NCI-H82 (cell line): ENCODE results near the gene KCTD21.
A peak's percentile ranks its signal among the peaks of the same experiment; 100 is the strongest.

Experiments
- DNase-seq: peaks from one replicate; lab custom pipeline; 2025; lab: John Stamatoyannopoulos, UW

KCTD21 gene

DNA sequence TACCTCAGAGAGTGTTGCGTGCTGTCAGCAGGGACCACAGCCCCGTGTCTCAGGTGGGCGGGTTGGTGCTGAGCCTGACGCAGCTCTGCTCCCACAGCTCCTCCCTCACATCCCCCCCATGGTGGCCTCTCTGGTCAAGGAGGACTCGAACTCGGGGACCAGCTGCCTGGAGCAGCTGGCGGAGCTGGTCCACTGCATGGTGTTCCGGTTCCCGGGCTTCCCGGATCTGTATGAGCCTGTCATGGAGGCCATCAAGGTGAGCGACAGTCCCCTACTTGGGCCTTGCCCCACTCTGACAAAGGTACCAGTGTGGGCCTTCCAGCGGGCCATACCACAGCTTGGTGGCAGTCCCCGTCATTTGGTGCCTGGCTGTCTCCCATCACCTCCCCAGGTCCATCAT is 12.1 kb upstream of the KCTD21 start:
- DNase-seq: no peak

DNA sequence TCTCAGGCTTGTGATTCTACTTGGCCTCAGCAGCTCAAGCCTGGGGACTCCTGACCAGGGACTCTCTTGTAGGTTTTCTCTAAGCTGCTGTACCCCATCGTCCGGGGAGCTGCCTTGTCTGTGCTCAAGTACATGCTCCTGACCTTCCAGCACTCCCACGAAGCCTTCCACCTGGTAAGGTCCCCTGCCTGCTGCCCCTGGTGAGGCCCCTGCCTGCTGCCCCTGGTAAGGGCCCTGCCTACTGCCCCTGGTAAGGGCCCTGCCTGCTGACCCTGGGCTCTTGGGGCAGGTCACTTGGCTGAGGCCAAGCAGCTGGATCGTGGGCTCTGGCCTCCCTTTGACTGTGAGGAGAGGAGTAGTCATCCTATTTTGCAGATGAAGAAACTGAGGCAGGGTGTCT is 11.6 kb upstream of the KCTD21 start:
- no peak for DNase-seq

DNA sequence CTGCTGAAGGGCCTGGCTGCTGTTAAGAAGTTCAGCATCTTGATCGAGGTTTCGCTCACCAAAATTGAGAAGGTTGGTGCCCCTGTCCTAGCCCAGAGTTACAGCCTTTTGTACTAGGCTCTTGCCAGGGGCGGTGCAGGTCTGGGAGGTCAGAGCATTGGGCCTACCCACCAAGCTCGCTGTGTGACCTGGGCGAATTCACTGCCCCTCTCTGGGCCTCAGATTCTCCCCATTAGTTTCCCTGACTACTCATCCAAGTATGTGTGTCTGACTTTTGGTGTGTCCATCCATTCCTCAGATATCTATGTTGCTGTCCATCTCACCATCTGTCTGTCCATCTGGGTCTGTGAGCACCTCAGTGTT is 11.2 kb upstream of the KCTD21 start:
- DNase-seq: no peak

DNA sequence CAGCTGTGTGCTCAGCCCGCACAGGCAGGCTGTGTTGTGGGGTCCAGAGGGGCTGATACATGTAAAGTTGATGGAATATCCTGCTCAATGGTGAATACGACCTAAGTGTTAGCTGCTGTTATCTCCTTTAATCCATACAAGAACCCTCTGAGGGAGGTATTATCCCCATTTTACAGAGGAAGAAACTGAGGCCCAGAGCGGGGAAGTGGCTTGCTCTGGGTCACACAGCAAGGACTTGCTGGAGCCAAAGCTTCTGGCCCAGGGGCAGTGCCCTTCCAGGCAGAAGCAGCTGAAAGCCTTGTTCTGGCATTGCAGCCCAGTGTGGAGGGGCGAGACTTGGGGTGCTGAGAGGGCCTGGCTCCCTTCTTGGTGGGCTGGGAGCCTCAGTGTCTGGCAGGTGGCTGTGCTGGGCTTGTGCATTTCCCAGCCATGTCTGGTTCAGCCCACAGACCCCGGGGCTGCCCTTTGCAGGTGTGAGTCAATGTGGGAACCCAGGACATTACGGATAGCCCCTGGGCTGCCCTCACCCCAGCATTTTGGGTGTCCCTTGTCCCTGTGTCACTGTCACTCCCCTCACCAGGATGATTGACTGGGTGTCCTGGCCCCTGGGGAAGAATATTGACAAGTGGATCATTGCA is 10.7 kb upstream of the KCTD21 start:
- DNase-seq: no peak

DNA sequence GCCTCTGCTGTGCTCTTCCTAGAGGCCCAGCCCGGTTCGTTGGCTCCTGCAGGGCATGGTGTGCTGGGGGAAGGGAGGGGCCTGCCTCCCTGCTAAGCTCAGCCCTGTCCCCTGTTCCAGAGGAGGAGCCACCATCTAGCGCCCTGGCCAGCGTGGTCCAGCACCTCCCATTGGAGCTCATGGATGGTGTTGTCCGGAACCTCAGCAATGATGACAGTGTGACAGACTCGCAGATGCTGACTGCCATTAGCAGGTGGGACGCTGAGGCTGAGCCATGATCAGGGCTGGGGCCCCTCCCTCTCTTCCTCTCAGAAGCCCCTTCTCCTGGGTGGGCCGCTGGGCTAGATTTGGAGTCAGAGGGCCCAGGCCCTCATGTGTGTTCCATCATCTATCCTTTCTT is 9.4 kb upstream of the KCTD21 start:
- no peak for DNase-seq

DNA sequence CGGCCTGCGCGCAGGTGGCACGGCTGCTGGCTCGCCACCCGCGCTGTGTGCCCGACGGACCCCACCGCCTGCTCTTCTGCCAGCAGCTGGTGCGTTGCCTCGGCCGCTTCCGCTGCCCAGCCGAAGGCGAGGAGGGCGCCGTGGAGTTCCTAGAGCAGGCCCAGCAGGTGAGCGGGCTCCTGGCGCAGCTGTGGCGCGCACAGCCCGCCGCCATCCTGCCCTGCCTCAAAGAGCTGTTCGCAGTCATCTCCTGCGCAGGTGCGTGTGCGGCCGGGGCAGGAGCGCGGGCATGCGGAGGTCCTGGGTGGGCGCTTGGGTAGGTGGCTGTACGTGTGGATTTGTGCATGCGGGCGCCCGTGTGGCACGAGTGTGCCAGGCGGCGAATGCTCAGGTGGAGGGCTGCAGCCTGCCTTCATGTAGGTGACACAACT is 8.2 kb upstream of the KCTD21 start:
- no peak for DNase-seq

DNA sequence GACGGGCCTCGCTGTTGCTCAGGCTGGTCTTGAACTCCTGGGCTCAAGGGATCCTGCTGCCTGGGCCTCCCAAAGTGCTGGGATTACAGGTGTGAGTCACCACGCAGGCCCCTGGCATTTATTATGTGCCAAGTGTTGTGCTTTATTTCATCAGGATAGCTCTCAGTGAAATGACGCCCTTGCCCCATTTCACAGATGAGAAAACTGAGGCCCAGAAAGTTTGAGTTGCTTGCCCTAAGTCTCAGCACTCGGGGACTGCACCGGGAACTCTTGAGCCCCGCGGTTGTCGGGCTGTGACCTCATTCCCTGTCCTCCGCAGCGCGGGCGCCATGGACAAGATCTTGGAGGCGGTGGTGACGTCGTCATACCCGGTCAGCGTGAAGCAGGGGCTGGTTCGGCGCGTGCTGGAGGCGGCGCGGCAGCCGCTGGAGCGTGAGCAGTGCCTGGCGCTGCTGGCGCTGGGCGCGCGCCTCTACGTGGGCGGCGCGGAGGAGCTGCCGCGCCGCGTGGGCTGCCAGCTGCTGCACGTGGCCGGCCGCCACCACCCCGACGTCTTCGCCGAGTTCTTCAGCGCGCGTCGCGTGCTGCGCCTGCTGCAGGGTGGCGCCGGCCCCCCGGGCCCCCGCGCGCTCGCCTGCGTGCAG is 7.6 kb upstream of the KCTD21 start:
- no peak for DNase-seq

DNA sequence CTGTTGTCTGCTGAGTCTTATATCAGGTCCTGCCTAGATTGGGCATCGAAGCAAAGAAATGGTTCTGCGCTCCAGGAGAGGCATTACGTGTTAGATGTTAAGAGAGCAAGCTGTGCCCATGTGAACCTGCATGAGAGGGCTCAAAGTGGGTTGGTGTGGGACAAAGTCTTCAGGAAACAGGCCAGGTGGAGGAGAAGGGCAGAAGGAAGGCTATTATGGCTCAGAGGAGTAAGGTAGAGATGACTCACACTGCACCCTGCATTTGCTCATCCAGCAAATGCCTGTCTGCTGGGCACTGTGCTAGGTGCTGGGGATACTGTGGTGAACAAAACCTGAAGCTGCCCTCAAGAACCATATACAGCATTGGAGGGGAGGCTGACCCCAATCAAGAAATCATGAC is 6.1 kb upstream of the KCTD21 start:
- DNase-seq: no peak

DNA sequence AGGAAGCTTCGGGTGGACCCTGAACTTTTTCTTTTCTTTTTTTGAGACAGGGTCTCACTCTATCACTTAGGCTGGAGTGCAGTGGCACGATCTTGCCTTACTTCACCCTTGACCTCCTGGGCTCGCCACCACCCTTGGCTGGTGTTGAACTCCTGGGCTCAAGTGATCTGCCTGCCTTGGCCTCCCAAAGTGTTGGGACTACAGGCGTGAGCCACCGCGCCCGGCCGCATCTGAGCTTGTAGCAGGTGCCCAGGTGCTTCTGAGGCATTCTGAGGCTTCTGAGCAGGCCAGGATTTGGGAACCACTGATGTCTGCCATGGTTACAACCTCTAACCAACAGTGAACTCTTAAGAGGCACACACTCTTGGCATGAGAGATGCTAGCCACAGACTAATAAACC is 5.4 kb upstream of the KCTD21 start:
- DNase-seq: no peak

DNA sequence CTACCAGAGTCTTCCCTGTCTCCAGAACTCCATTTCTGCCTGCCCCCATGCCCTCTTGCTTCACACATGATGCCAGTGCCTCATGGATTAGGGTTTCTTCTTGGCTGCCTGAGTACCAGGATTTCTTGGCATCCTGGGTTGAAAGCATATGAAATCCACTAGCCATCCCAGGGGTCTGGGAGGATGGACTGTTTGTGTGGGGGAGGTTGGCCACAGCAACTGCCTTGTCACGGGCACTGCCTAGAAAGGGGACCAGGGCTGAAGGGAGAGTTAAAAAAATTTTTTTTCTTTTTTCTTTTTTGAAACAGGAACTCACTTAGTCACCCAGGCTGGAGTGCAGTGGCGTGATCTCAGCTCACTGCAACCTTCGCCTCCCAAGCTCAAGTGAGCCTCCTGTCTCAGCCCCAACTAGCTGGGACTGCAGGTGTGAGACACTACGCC is 4.5 kb upstream of the KCTD21 start:
- no peak for DNase-seq

DNA sequence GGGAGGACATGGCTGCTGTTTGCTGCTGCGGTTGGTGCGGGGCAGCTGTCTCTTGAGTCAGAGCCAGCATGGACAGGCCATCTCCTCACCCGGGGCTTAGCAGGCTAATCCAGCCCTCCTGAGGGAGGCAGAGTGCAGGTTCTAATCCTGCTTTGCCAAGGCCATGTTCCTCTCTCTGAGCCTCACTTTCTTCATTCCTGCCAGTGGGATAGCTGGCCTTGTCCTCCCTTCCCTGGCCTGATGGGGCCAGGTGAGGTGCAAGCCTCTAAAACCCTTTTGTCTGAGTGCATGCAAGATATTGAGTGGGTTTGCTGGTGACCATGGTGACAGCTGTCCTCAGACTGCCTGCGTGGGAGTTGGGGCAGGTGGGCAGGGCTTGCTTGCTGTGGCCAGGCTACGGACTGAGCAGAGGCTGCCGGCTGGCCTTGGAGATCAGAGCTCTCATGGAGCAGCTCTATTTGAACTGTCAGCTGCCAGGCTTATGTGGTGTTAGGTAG is 3.8 kb upstream of the KCTD21 start:
- peak; percentile 54 for DNase-seq

DNA sequence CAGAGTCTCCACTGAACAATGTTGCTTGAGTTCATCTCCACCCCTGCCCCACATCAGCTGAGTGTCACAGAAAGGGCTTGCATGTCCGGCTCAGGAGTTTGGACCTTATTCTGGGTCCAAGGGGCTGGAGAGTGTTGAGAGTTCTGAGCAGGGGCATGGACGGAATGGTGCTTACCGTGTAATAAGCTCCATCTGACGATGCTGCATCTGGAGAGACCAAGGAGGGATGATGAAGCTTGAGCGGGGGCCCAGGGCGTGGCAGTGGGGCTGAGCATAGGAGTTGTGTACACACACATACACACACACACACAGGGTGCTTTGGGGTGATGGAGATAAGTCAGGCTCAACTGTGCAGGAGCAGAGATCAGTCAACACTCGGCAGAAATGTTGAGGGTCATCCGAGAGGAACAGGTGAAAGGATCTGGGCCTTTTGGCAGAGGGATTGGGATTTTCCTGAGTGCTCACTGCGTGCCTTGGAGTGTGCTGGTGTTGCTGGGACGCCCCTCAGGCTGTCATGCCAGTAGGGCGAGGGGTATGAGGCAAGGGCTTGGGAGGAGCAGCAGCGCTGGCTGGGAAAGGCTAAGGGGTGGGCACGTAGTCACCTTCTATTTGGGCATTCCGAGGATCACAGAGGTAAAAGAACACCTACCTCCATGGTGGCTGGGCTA is 2.6 kb upstream of the KCTD21 start:
- DNase-seq: no peak

DNA sequence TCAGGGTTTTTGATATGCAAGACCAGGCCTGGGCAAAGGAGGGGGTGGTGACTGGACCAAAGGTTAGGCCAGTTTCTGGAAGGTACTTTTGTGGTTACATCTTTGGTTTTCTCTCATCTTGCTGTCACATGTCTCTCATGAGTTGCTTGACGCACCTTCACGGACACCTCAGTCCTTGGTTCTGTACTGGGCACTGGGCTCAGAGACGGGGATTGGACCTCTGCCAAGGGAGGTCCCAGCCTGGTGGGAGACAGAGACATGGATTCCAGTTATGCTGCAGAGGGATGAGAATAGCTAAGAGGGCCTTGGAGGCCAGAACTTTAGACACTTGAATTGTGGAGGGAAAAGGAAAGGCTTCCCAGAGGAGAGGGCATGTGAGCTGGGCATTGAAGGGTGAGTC is 1.9 kb upstream of the KCTD21 start:
- DNase-seq: no peak

DNA sequence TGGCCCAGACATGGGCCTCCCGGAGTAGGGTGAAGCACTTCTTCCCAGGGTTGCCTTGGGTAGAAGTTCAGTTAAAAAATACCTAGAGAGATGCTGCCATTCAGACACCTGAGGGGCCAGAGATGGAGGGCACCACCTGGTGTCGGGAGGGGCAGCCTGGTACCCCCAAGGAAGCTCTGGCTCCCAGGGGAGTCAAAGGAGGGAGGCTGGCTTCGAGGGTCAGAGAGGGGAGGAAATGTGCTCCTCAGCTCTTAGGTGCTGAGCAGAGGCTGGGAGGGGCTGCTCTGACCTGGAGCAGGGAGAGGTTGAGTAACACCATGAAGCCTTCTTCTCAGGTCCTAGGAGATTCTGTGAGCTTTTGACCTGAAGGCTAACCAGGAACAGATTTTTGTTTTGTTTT is 1.4 kb upstream of the KCTD21 start:
- no peak for DNase-seq

DNA sequence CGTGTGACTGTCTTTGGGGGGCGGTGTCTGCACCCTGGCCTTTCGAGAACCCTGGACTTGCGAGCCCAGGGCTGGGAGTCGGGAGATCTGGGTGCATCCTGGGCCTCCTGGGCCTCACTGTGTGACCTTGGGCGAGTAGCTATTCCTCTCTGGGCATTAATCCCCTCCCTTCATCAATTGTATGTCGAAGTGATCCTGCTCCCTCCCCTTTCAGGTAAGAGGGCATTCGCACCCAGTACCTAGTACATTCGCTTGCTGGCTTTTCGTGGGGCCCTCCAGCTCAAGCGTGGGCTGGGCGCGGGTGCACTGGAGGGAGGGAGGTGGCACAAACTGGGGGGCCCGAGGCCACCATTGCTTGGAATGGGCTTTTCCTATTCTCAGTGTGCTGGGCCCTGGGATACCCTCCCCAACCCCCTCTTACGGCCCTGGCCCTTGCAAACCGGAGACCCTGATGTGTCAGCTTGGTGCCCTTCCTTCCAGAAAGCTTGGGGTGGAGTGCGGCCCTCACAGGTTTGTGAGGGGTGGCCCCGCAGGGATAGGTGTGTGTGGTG is 823 bp upstream of the KCTD21 start:
- peak; percentile 37 for DNase-seq

DNA sequence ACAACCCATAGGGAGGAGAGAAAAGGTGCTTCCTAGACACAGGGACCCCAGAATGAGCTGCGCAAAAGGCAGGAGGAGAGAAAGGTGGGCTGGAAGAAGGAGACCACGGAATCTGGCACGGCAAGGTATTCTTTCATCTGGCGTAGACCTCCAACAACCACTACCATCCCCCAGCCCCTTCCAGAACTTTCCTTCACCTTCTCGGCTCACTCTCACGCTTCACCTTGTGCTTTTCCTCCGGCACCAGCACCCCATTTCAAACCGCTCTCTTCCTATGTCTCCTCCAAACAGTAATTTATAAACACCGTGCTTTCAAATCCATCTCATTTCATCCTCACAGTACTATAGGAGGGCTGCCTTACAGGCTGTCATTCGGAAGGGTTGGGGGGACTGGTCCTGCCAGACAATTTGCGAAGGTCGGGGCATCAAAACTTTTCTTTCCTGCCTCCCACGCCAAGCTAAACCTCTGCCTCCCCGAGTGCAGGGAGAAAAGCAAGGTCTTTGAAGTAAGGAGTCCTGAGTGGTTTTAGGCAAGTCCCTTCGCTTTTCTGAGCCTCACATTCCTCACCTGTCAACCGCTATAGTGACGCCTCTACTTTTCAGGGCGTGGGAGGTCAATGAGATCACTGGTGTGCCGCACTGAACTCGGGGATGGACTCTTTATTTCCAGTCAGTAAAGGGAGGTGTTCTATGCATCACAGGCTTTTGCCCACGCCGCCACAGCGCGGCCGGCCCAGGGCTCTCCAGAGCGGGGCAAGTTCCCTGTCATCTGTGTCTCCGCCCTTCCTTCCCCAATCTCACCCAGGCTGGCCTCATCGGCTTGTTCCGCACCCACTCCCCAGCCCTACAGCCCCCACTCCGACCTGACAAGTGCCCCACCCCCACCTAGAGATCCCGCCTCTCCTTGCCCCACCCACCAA is 800 bp downstream of the KCTD21 start:
- DNase-seq: no peak

DNA sequence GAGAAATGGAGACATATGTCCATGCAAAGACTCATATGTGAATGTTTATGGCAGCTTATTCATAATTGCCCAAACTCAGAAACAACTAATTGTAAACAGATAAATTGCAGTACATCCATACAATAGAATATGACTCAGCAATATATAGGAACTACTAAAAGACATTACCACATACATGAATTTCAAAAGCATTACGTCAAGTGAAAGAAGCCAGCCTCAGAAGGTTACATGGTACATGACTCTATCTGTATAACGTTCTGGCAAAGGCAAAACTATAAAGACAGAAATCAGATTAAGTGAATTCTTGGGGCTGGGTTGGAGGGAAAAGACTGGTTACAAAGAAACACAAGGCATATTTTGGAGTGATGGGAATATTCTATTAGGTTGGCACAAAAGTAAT is 7.2 kb downstream of the KCTD21 start:
- DNase-seq: no peak

DNA sequence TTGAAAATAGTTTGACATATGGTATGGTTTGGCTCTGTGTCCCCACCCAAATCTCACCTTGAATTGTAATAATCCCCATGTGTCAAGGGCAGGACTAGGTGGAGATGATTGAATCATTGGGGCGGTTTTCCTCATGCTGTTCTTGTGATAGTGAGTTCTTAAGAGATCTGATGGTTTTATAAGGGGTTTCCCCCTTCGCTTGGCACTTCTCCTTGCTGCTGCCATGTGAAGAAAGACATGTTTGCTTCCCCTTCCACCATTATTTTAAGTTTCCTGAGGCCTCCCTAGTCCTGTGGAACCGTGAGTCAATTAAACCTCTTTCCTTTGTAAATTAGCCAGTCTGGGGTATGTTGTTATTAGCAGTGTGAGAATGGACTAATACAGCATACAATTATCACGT is 7.7 kb downstream of the KCTD21 start:
- peak; percentile 27 for DNase-seq

DNA sequence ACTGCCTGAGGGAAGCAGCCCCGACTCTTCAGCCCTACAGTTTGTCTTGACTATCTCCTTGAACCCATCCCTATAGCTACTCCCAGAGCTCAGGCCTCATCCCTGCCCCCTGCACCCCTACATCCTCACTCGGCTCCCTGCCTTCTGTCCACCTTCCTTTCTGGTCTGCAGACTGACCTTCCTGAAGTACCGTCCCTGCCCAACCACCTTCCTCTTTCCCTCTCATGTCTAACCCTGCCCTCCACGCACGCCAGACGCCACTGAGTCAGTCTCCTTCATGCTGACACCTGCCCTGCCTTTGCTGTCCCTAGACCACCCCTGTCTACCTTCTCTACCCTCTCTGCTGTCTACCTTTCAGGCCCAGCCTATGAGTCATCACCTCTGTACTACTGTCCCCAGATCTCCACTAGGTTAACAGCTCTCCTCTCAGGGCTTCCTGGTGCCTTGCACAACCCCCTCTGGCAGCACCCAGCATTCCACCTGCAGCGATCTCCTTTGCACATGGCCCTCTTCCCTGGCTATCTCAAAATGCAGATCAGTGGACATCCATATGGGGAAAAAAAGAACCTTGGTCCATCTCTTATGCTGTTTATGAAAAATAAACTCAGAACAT is 8.9 kb downstream of the KCTD21 start:
- DNase-seq: no peak

DNA sequence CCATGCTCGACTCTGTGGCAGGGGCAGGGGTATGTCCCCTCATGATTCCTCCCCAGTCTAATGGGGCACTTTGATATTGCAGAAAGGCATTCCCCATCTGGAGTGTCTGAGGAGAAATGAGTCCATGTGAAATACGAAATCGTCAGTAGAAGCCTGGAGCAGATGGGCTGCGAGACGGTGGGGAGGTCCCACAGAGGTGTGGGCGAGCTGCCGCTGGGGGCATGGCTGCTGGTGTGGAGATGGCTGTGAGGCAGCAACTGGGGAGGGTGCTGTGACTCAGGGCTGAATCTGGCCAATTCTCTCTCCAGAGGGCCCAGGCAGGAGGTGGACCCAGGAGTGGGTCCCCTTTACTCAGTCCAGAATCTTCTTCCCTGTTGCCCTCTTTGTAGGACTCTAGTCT is 11.2 kb downstream of the KCTD21 start:
- no peak for DNase-seq

DNA sequence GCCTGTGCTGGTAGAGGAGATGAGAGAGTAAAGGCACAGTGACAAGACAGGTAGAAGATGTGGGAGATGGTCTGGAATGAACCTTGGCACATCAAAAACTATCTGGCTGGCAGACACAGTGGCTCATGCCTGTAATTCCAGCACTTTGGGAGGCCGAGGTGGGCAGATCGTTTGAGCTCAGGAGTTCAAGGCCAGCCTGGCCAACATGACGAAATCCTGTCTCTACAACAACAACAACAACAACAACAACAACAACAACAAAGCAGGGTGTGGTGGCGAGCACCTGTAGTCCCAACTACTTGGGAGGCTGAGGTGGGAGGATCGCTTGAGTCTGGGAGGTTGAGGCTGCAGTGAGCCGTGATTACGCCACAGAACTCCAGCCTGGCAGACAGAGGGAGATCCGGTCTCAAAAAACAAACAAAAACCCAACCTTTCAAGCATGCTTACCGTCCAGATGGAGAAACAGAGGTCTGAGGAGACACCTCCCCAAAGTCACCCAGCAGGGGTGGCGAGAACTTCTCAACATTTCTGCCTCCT is 11.8 kb downstream of the KCTD21 start:
- DNase-seq: no peak
